ENCODE data around the gene CDC42SE2.

- TF ChIP-seq POLR2AphosphoS5 (IDR thresholded peaks at IDR 0.05; ENCODE audit: insufficient read depth in 1 of 2, low read depth in 1 of 2) (no peak), POLR2A (IDR thresholded peaks at IDR 0.05) (no peak), CTCF (IDR thresholded peaks at IDR 0.05) (no peak)
Measured at GRCh38 chr5:131433109-131433508, 169.3 kb downstream of the CDC42SE2 start.
